Natural killer cell treated with Interleukin-12 subunit alpha and Interleukin-12 subunit beta and Interleukin-15 and Interleukin-18, amount 100 ng/mL, for 72 hours (primary cell): ENCODE data around the gene SIN3B. TPM values are rescaled to one million over a fixed set of nuclear protein-coding genes. Genes with fewer than 3 reads are reported as not detected.
"Not testable (repeated sequence)": the region's sequence is repeated elsewhere in the genome, so short reads cannot be mapped to it uniquely, and the experiment has no call there.

Source experiments
- ATAC-seq, 2 donors: fragments of 150-1000 bp; cut with Tn5 transposase in 1 of 2; sonication (Bioruptor Pico), chemical (Tn5 transposase) in 1 of 2; 2 replicates each; pipeline ENCODE4 v1.10.0; 2021
- DNase-seq: peaks from one replicate; pipeline ENCODE4 v3.0.0; 2022; ENCODE audit warnings: low spot score
- H3K27ac Mint-ChIP-seq, 2 donors: 1 replicate in 1 of 2; 2 replicates in 1 of 2; pipeline ENCODE4 v1.8.0; 2022; ENCODE audit warnings: mixed read lengths in 2 of 2, mild to moderate bottlenecking in 1 of 2, moderate library complexity in 1 of 2
- H3K27me3 Mint-ChIP-seq, 2 donors: 1 replicate in 1 of 2; 2 replicates in 1 of 2; pipeline ENCODE4 v1.8.0; 2022; ENCODE audit warnings: mixed read lengths in 2 of 2
- H3K36me3 Mint-ChIP-seq: one replicate; pipeline ENCODE4 v1.8.0; 2022; ENCODE audit warnings: mixed read lengths
- H3K4me1 Mint-ChIP-seq, 2 donors: 1 replicate in 1 of 2; 2 replicates in 1 of 2; pipeline ENCODE4 v1.8.0; 2022; ENCODE audit warnings: low read depth in 2 of 2, mixed read lengths in 2 of 2, mild to moderate bottlenecking in 1 of 2
- H3K4me3 Mint-ChIP-seq: one replicate; pipeline ENCODE4 v1.8.0; 2022; ENCODE audit warnings: mixed read lengths
- H3K9me3 Mint-ChIP-seq: 2 replicates; pipeline ENCODE4 v1.8.0; 2022; ENCODE audit warnings: mixed read lengths
- total RNA-seq, 2 donors: library from RNA; stranded (reverse); gene quantifications; one replicate each; pipeline ENCODE4 v1.2.3, GENCODE V29; 2022

Gene SIN3B
- total RNA-seq = 10 to 100 TPM; 33.0 to 53.2 TPM

DNA sequence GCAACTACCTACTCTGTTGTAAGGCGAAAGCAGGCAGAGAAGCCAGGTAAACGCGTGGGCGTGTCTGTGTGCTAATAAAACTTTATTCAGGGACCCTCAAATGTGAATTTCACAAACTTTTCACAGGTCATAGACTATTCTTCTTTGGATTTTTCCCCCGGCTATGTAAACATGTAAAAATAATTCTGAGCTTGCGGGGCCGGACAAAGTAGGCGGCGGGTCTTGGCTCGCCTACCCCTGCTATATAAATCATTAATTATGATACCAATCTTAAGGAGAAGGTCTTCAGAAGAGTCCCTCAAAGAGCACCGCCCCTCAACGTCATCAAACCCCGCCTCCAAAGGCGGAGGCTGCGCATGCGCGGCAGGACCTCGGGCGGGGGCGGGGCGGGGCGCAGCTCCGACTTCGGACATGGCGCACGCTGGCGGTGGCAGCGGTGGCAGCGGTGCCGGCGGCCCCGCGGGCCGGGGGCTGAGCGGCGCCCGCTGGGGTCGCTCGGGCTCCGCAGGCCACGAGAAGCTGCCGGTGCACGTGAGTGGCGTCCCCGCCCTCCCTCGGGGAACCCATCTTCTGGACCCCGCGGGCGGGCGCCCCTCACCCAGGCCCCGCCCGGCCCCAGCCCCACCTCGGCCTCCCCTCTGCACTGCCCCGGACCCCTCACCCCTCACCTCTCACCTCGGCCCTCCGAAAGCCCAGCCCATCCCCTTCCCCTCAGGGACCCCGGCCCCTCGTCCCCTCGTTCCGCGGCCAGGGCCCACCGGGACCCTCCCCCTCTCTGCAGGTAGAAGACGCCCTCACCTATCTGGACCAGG lies at the start of gene SIN3B:
Gene SIN3B, plus strand, starts transcription at position 389 of the 812 bp plus-strand sequence. Its CDS starts 23 bp downstream, at position 412.
- peak; percentile 93 to 96 for ATAC-seq
- peak within 1 kb of the TSS; percentile 74 for H3K4me3 Mint-ChIP-seq
- H3K27me3 Mint-ChIP-seq = peaks cover 19 to 29% of the 10 kb centered on the region in 2 donors
- H3K4me1 Mint-ChIP-seq = peaks cover 24 to 26% of the 10 kb centered on the region in 2 donors
- peak within 1 kb of the TSS; percentile 35 to 56 for H3K27ac Mint-ChIP-seq
- no peaks in the 10 kb centered on the region for H3K9me3 Mint-ChIP-seq
- DNase-seq = peak; percentile 87
- peaks cover 9% of the 10 kb centered on the region for H3K36me3 Mint-ChIP-seq

DNA sequence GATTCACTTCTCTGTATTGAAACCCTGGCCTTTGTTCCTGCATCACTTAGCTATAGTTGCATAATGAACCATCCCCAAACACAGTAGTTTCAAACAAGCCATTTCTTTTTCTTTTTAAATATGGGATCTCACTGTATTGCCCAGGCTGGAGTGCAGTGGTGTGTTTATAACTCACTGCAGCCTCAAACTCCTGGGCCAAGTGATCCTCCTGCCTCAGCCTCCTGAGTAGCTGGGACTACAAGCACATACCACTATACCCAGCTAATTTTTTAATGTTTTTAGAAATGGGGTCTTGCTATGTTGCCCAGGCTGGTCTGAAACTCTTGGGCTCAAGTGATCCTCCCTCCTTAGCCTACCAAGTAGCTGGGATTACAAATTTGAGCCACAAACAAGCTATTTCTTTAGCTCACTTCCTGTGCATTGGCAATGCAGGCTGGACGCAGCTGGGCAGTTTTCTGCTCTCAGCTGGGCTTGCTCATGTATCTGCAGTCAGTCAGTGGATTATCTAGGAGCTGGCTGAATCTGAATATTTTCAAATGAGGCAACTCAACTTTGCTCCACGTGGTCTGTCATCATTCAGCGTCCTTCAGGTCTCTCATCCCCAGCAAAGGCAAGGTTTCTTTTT lies 49.5 kb upstream of the SIN3B start:
- no peaks in the 10 kb centered on the region for H3K9me3 Mint-ChIP-seq
- H3K4me3 Mint-ChIP-seq = no peak overlapping the region
- no peak overlapping the region for H3K27ac Mint-ChIP-seq
- H3K36me3 Mint-ChIP-seq = no peaks in the 10 kb centered on the region
- DNase-seq (no peak), ATAC-seq (no peak)
- H3K27me3 Mint-ChIP-seq = peaks cover 12 to 14% of the 10 kb centered on the region in 2 donors
- H3K4me1 Mint-ChIP-seq = no peaks in the 10 kb centered on the region

- Mint-ChIP-seq H3K9me3 (no peaks in the 10 kb centered on the region), H3K27me3 (peaks cover 7 to 14% of the 10 kb centered on the region in 2 donors), H3K36me3 (no peaks in the 10 kb centered on the region), H3K4me3 (no peak overlapping the region), H3K27ac (no peak overlapping the region), H3K4me1 (no peaks in the 10 kb centered on the region)
- no peak for ATAC-seq
- no peak for DNase-seq
These were observed 46.5 kb upstream of the SIN3B start for GRCh38 chr19:16782719-16783118.

- no peak overlapping the region for H3K27ac Mint-ChIP-seq
- H3K36me3 Mint-ChIP-seq = peaks cover 13% of the 10 kb centered on the region
- H3K4me1 Mint-ChIP-seq = no peaks in the 10 kb centered on the region
- ATAC-seq = no peak
- H3K9me3 Mint-ChIP-seq = peaks cover 5% of the 10 kb centered on the region
- DNase-seq = no peak
- peaks cover 0 to 5% of the 10 kb centered on the region in 2 donors for H3K27me3 Mint-ChIP-seq
- H3K4me3 Mint-ChIP-seq = no peak overlapping the region
These were observed 40.7 kb upstream of the SIN3B start for GRCh38 chr19:16788479-16788878.

- Mint-ChIP-seq H3K27ac (no peak overlapping the region), H3K4me1 (no peaks in the 10 kb centered on the region), H3K27me3 (peaks cover 0 to 5% of the 10 kb centered on the region in 2 donors), H3K9me3 (peaks cover 5% of the 10 kb centered on the region), H3K36me3 (peaks cover 13% of the 10 kb centered on the region), H3K4me3 (no peak overlapping the region)
- ATAC-seq (no peak), DNase-seq (no peak)
These were observed 40.0 kb upstream of the SIN3B start for GRCh38 chr19:16789238-16789637.

- Mint-ChIP-seq H3K27ac (no peak overlapping the region), H3K9me3 (peaks cover 5% of the 10 kb centered on the region), H3K36me3 (peaks cover 13% of the 10 kb centered on the region), H3K4me3 (no peak overlapping the region), H3K27me3 (peaks cover 0 to 3% of the 10 kb centered on the region in 2 donors), H3K4me1 (no peaks in the 10 kb centered on the region)
- no peak for ATAC-seq
- no peak for DNase-seq
These were observed 39.1 kb upstream of the SIN3B start for GRCh38 chr19:16790051-16790450.

GRCh38 chr19:16791942-16792341 lies 37.3 kb upstream of the SIN3B start:
- Mint-ChIP-seq H3K4me1 (no peaks in the 10 kb centered on the region), H3K27ac (no peak overlapping the region), H3K4me3 (no peak overlapping the region), H3K36me3 (peaks cover 13% of the 10 kb centered on the region), H3K9me3 (peaks cover 5% of the 10 kb centered on the region), H3K27me3 (no peaks in the 10 kb centered on the region)
- DNase-seq (no peak), ATAC-seq (no peak)

DNA sequence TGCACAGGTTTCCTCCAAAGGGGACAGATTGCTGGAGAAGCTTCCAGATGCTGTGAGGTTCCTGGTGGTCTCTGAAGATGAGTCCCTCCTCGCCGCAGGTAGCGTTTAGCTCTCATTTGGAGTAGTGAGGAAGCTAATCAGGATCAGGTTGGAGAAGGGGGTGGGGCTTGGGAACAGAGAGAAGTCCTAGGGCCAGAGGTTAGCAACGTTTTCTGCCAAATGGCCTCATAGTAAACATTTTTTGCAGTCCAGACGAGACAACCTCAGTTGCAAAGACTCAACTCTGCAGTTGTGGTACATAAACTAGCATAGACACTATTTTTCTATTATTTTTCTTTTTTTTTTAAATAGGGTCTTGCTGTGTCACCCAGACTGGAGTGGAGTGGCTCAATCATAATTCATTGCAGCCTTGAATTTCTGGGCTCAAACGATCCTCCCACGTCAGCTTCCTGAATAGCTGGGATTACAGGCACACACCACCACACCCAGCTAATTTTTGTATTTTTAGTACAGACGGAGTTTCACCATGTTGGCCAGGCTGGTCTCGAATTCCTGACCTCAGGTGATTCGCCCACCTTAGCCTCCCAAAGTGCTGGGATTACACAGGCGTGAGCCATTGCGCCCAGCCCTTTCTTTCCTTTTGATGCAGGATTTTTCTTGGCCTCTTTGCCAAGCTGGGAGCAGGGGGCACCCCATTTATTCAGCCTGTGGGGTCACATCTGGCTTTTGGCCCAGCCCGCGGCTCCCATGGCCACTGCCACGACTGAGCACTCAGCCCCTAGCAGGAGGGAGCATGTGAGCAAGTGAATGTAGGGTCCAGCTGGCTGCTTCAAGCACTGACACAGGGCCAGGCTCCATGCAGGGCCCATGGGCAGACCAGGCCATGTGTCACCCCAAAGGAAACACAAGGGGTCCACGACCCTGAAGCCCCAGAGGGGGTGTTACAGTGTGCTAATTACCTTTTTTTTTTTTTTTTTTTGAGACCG lies 34.4 kb upstream of the SIN3B start:
- Mint-ChIP-seq H3K4me3 (no peak overlapping the region), H3K4me1 (no peaks in the 10 kb centered on the region), H3K36me3 (peaks cover 4% of the 10 kb centered on the region), H3K27ac (no peak overlapping the region), H3K9me3 (no peaks in the 10 kb centered on the region), H3K27me3 (no peaks in the 10 kb centered on the region)
- DNase-seq (no peak), ATAC-seq (no peak)

DNA sequence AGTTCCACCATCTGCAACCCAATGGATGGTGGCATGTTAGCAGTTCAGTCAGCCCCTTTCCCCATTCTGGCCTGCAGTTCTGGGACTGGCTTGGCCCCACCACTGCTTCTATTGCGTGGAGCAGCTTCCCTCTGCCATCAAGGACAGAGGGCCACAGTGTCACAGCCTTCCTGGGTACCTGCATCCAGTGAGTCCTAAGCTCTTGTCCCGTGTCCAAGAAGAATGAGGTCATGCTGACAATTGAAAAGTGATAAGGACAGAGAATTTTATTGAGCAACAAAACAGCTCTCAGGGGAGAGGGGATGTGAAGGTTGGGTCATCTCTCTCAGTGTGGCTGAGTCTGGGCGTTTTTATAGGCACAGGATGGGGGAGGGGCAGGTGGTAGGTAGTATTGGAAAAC lies 33.5 kb upstream of the SIN3B start:
- no peaks in the 10 kb centered on the region for H3K9me3 Mint-ChIP-seq
- no peak for ATAC-seq
- H3K4me1 Mint-ChIP-seq = no peaks in the 10 kb centered on the region
- no peak for DNase-seq
- no peak overlapping the region for H3K4me3 Mint-ChIP-seq
- no peaks in the 10 kb centered on the region for H3K27me3 Mint-ChIP-seq
- no peaks in the 10 kb centered on the region for H3K36me3 Mint-ChIP-seq
- no peak overlapping the region for H3K27ac Mint-ChIP-seq

- H3K36me3 Mint-ChIP-seq = no peaks in the 10 kb centered on the region
- no peak for DNase-seq
- H3K4me1 Mint-ChIP-seq = no peaks in the 10 kb centered on the region
- H3K27ac Mint-ChIP-seq = no peak overlapping the region
- H3K9me3 Mint-ChIP-seq = no peaks in the 10 kb centered on the region
- H3K27me3 Mint-ChIP-seq = no peaks in the 10 kb centered on the region
- H3K4me3 Mint-ChIP-seq = no peak overlapping the region
- no peak for ATAC-seq
These were observed 31.3 kb upstream of the SIN3B start for GRCh38 chr19:16797876-16798275.

DNA sequence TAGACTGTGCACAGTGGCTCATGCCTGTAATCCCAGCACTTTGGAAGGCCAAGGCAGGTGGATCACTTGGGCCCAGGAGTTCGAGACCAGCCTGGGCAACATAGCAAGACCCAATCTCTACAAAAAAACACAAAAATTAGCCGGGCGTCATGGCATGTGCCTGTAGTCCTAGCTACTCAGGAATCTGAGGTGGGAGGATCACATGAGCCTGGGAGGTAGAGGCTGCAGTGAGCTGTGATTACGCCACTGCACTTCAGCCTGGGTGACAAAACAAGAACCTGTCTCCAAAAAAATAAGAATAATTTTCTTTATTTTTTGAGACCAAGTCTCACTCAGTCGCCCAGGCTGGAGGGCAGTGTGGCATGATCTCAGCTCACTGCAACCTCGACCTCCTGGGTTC lies 30.9 kb upstream of the SIN3B start:
- not testable (repeated sequence) for H3K4me1 Mint-ChIP-seq, H3K4me3 Mint-ChIP-seq

DNA sequence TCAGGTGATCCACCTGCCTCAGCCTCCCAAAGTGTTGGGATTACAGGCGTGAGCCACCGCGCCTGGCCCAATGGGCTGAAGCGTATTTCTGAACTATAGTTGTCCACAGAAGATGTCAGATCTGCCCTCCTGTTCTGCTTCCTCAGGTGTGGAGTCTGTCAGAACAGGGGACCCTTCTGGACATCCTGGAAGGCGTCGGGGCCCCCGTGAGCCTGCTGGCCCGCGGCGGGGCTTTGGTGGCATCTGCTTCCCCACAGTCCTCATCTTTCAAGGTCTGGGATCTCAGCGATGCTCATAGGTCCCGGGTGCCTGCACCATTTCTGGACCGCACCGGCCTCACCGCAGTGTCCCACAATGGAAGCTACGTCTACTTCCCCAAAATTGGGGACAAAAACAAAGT lies 29.5 kb upstream of the SIN3B start:
- DNase-seq = no peak
- no peaks in the 10 kb centered on the region for H3K4me1 Mint-ChIP-seq
- H3K36me3 Mint-ChIP-seq = no peaks in the 10 kb centered on the region
- H3K4me3 Mint-ChIP-seq = no peak overlapping the region
- H3K9me3 Mint-ChIP-seq = no peaks in the 10 kb centered on the region
- no peak overlapping the region for H3K27ac Mint-ChIP-seq
- H3K27me3 Mint-ChIP-seq = no peaks in the 10 kb centered on the region
- ATAC-seq = no peak

More for the DNA sequence above, 30.9 kb upstream of the SIN3B start:
- DNase-seq, H3K36me3 Mint-ChIP-seq, H3K27ac Mint-ChIP-seq, H3K27me3 Mint-ChIP-seq, ATAC-seq, H3K9me3 Mint-ChIP-seq: not testable (repeated sequence)

DNA sequence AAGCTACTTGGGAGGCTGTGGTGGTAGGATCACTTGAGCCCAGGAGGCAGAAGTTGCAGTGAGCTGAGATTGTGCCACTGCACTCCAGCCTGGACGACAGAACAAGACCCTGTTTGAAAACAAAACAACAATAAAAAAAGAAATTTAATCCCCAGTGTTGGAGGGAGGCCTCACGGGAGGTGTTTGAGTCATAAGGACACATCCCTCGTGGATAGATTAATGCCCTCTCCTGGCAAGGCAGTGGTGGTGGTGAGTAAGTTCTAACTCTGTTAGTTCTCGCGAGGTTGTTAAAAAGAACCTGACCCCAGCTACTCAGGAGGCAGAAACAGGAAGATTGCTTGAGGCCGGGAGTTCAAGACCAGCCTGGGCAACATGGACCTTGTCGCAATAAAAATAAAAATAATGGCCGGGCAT lies 27.6 kb upstream of the SIN3B start:
- H3K27me3 Mint-ChIP-seq = no peaks in the 10 kb centered on the region
- no peak overlapping the region for H3K27ac Mint-ChIP-seq
- H3K4me1 Mint-ChIP-seq = no peaks in the 10 kb centered on the region
- ATAC-seq (no peak), DNase-seq (no peak)
- H3K9me3 Mint-ChIP-seq = no peaks in the 10 kb centered on the region
- no peak overlapping the region for H3K4me3 Mint-ChIP-seq
- H3K36me3 Mint-ChIP-seq = no peaks in the 10 kb centered on the region
